ENCODE measurements around the gene ERG. TPM values are rescaled to one million over a fixed set of nuclear protein-coding genes. Genes with fewer than 3 reads are reported as not detected.

The ERG gene
- total RNA-seq, 1 experiment from 2014 or later: 4.5 TPM

GRCh38 chr21:38487901-38488639, 10.2 kb downstream of the ERG start (continued):
- TF ChIP-seq ZSCAN18 (CRISPR knock-in tag; IDR thresholded peaks at IDR 0.05): no peak
- no peak for TF ChIP-seq STAT6 (CRISPR knock-in tag; conservative IDR thresholded peaks at IDR 0.05; ENCODE audit: low read depth)
- no peak for TF ChIP-seq HMGXB4 (CRISPR knock-in tag; IDR thresholded peaks at IDR 0.05)

- H3K9me3 Mint-ChIP-seq: no peaks in the 10 kb centered on the region
- DNase-seq (ENCODE audit: low spot score): no peak
- no peak for ATAC-seq
- no peaks in the 10 kb centered on the region for H3K27me3 Mint-ChIP-seq (ENCODE audit: low read depth)
- no peak overlapping the region for H3K4me3 Mint-ChIP-seq
- peaks cover 68% of the 10 kb centered on the region for H3K4me1 Mint-ChIP-seq
- no peaks in the 10 kb centered on the region for H3K36me3 Mint-ChIP-seq
- peak overlapping the region; percentile 47; the same call in 1 of the 2 replicates for H3K27ac Mint-ChIP-seq
- ChIA-PET CTCF (interaction anchor here (0.8 kb wide), 1 partner anchor 19 kb away, joined by 3 read pairs; no protein-coding TSS in a partner anchor), POLR2A (no interaction called here)
- TF ChIP-seq GRHL2 (CRISPR knock-in tag; IDR thresholded peaks at IDR 0.05; ENCODE audit: insufficient replicate concordance, severe bottlenecking): no peak
- no peak for TF ChIP-seq ETV6 (CRISPR knock-in tag; IDR thresholded peaks at IDR 0.05)
- no peak for TF ChIP-seq ZNF263 (CRISPR knock-in tag; IDR thresholded peaks at IDR 0.05; ENCODE audit: low read depth)
- TF ChIP-seq ATF1 (CRISPR knock-in tag; IDR thresholded peaks at IDR 0.05): no peak
- TF ChIP-seq HMGA2 (CRISPR knock-in tag; IDR thresholded peaks at IDR 0.05): no peak
- no peak for TF ChIP-seq FOXJ3 (CRISPR knock-in tag; IDR thresholded peaks at IDR 0.05; ENCODE audit: borderline replicate concordance)
- TF ChIP-seq ZBTB43 (CRISPR knock-in tag; IDR thresholded peaks at IDR 0.05): no peak
- TF ChIP-seq ZBTB21 (CRISPR knock-in tag; IDR thresholded peaks at IDR 0.05; ENCODE audit: borderline replicate concordance): no peak
- no peak for TF ChIP-seq RORB (CRISPR knock-in tag; IDR thresholded peaks at IDR 0.05)
- no peak for TF ChIP-seq STAT6 (CRISPR knock-in tag; conservative IDR thresholded peaks at IDR 0.05; ENCODE audit: low read depth)
- no peak for TF ChIP-seq IRF2 (CRISPR knock-in tag; IDR thresholded peaks at IDR 0.05; ENCODE audit: borderline replicate concordance, low read depth)
- TF ChIP-seq MLX (CRISPR knock-in tag; IDR thresholded peaks at IDR 0.05): no peak
- TF ChIP-seq ZNF416 (CRISPR knock-in tag; IDR thresholded peaks at IDR 0.05): no peak
- no peak for TF ChIP-seq CBFB (CRISPR knock-in tag; IDR thresholded peaks at IDR 0.05; ENCODE audit: low read depth)
These were observed 11.6 kb downstream of the ERG start for GRCh38 chr21:38486706-38487105.

All from WTC11 (cell line).